Prostate gland (tissue), 2 donors: ENCODE results near the gene SOX10.
A peak's percentile ranks its signal among the peaks of the same experiment; 100 is the strongest.

Experiments used
- POLR2A ChIP-seq: fragments of 450-650 bp; IDR thresholded peaks from one replicate; pipeline ENCODE4 v1.6.1; 2016; ENCODE audit warnings: antibody characterized with exemption, mild to moderate bottlenecking
- POLR2AphosphoS5 ChIP-seq: sonication (generic); formaldehyde crosslinking; IDR thresholded peaks from one replicate; pipeline ENCODE4 v1.6.1; 2017; ENCODE audit warnings: antibody characterized with exemption
- TF ChIP-seq, protein P1 (sequence below), 4 experiments: fragments of 200-600 bp in 2 of 4; fragments of 450-650 bp in 2 of 4; sonication (generic) in 2 of 4; IDR thresholded peaks; 1 replicate in 3 of 4; 2 replicates in 1 of 4; pipeline ENCODE4 v1.5.1; 2016 to 2019; ENCODE audit warnings: antibody characterized with exemption in 4 of 4, mild to moderate bottlenecking in 2 of 4, moderate library complexity in 2 of 4

DNA sequence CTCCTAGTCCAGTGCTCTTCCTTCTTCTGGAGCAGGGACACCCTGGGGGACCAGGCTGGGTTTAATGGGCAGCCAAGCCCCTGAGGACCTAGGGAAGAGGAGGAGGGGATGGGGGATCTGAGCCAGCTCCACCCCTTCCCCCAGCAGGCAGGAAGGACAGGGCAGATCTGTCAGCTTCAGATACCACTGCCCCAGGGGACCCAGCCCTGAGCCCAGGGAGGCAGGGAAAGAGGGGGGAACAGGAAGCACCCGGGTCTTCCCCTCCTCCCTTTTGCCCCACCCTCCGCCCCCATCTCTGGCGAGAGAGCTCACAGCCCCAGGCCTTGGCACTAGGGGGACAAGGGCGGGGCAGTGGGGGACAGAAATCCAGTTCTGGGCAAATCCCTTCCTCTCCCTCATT, 11.7 kb upstream of the SOX10 start:
- TF ChIP-seq, protein P1, sequence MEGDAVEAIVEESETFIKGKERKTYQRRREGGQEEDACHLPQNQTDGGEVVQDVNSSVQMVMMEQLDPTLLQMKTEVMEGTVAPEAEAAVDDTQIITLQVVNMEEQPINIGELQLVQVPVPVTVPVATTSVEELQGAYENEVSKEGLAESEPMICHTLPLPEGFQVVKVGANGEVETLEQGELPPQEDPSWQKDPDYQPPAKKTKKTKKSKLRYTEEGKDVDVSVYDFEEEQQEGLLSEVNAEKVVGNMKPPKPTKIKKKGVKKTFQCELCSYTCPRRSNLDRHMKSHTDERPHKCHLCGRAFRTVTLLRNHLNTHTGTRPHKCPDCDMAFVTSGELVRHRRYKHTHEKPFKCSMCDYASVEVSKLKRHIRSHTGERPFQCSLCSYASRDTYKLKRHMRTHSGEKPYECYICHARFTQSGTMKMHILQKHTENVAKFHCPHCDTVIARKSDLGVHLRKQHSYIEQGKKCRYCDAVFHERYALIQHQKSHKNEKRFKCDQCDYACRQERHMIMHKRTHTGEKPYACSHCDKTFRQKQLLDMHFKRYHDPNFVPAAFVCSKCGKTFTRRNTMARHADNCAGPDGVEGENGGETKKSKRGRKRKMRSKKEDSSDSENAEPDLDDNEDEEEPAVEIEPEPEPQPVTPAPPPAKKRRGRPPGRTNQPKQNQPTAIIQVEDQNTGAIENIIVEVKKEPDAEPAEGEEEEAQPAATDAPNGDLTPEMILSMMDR (IDR thresholded peaks at IDR 0.05), result no peak
- TF ChIP-seq POLR2A (no peak), POLR2AphosphoS5 (peak; percentile 17)
